HCT116 (cell line): ENCODE measurements around the gene CYP27A1. TPM values are rescaled to one million over a fixed set of nuclear protein-coding genes. Genes with fewer than 3 reads are reported as not detected.

Source experiments
- ATAC-seq: fragments of 200-7000 bp; cut with Tn5 transposase; 2 replicates; pipeline ENCODE4 v1.9.1; 2020; ENCODE audit warnings: mild to moderate bottlenecking, moderate library complexity
- BruUV-seq: library from RNA; stranded (reverse); fragments of 400-500 nt; replicated peaks from 2 replicates; lab custom pipeline; 2021; lab: Mats Ljungman, UMichigan
- CTCF ChIA-PET: fragments of 300-600 bp; sonication (Branson Sonifier 250); formaldehyde crosslinking; loops from one replicate; lab custom pipeline; 2021; ENCODE audit warnings: antibody characterized with exemption; lab: Charles Lee
- POLR2A ChIA-PET: fragments of 300-600, 350-600 bp; sonication (Branson Sonifier 250); formaldehyde crosslinking; loops from one replicate; lab custom pipeline; 2021; ENCODE audit warnings: antibody characterized with exemption; lab: Charles Lee
- RAD21 ChIA-PET, 2 experiments: fragments of 300-600 bp; sonication (Branson Sonifier 250); formaldehyde crosslinking; loops; one replicate each; lab custom pipeline; 2023; ENCODE audit warnings: low total read pairs in 2 of 2; ENCODE audit not compliant: uncharacterized antibody in 2 of 2, unreplicated experiment in 2 of 2, low non-redundant PET in 1 of 2; lab: Charles Lee
- DNase-seq: peaks from one replicate; pipeline ENCODE4 v3.0.0-alpha.2; 2010; ENCODE audit warnings: low read depth, low spot score
- H2AFZ ChIP-seq: fragments of 200-600 bp; shearing (Covaris generic), sonication (generic); 2 replicates; pipeline ENCODE4 v1.6.1; 2017; ENCODE audit warnings: low read depth, mixed run types, mixed read lengths, antibody characterized with exemption, low read length; ENCODE audit not compliant: poor library complexity, severe bottlenecking
- H3K27ac ChIP-seq: 2 replicates; pipeline ENCODE4 v1.5.1; 2012; ENCODE audit warnings: low read depth, low read length
- H3K27me3 ChIP-seq: fragments of 200-600 bp; sonication (generic); 2 replicates; pipeline ENCODE4 v1.6.1; 2016; ENCODE audit warnings: mixed run types, low read length, mixed read lengths; ENCODE audit not compliant: insufficient read depth
- H3K36me3 ChIP-seq, 2 experiments: fragments of 200-500 bp in 1 of 2; fragments of 200-600 bp in 1 of 2; sonication (Bioruptor generic) in 1 of 2; sonication (generic) in 1 of 2; 2 replicates each; pipeline versions ENCODE4 v1.5.1 to v1.6.1; 2014 to 2016; ENCODE audit warnings: low read length in 2 of 2, inconsistent platforms in 1 of 2, mixed read lengths in 1 of 2, mixed run types in 1 of 2; ENCODE audit not compliant: insufficient read depth in 2 of 2, control insufficient read depth in 1 of 2
- H3K4me1 ChIP-seq, 2 experiments: fragments of 200-600 bp in 1 of 2; sonication (generic) in 1 of 2; 2 replicates each; pipeline versions ENCODE4 v1.5.1 to v1.6.1; 2012 to 2017; ENCODE audit warnings: low read length in 2 of 2, inconsistent platforms in 1 of 2, mild to moderate bottlenecking in 1 of 2, mixed read lengths in 1 of 2, mixed run types in 1 of 2, moderate library complexity in 1 of 2; ENCODE audit not compliant: insufficient read depth in 2 of 2, control insufficient read depth in 1 of 2
- H3K4me2 ChIP-seq: fragments of 200-600 bp; sonication (generic); 2 replicates; pipeline ENCODE4 v1.6.1; 2017; ENCODE audit warnings: mixed run types, low read length, mixed read lengths
- H3K4me3 ChIP-seq, 2 experiments: fragments of 200-600 bp in 1 of 2; sonication (generic) in 1 of 2; replicated peaks in 1 of 2; 2 replicates each; pipeline ENCODE4 v1.5.1; 2011 to 2016; ENCODE audit warnings: low read length in 2 of 2, control low read depth in 1 of 2, low read depth in 1 of 2, mild to moderate bottlenecking in 1 of 2, mixed read lengths in 1 of 2, mixed run types in 1 of 2
- H3K79me2 ChIP-seq: fragments of 200-600 bp; sonication (generic); 2 replicates; pipeline ENCODE4 v1.6.1; 2017; ENCODE audit warnings: mild to moderate bottlenecking, mixed run types, low read length, moderate library complexity, mixed read lengths; ENCODE audit not compliant: insufficient read depth
- H3K9ac ChIP-seq: fragments of 200-600 bp; sonication (generic); 2 replicates; pipeline ENCODE4 v1.6.1; 2016; ENCODE audit warnings: low read length, mixed read lengths
- H3K9me2 ChIP-seq: fragments of 200-600 bp; sonication (generic), shearing (Covaris generic); 2 replicates; pipeline ENCODE4 v1.6.1; 2017; ENCODE audit warnings: mixed run types, mild to moderate bottlenecking, moderate library complexity; ENCODE audit not compliant: insufficient read depth
- H3K9me3 ChIP-seq, 2 experiments: fragments of 200-500 bp in 1 of 2; fragments of 200-600 bp in 1 of 2; sonication (Bioruptor generic) in 1 of 2; sonication (generic) in 1 of 2; 2 replicates each; pipeline ENCODE4 v1.6.1; 2014 to 2017; ENCODE audit warnings: low read length in 2 of 2, mixed read lengths in 2 of 2, inconsistent platforms in 1 of 2, low read depth in 1 of 2, mild to moderate bottlenecking in 1 of 2, mixed run types in 1 of 2, moderate library complexity in 1 of 2; ENCODE audit not compliant: control insufficient read depth in 1 of 2, insufficient read depth in 1 of 2
- H4K20me1 ChIP-seq: fragments of 200-600 bp; sonication (generic), shearing (Covaris generic); 2 replicates; pipeline ENCODE4 v1.6.1; 2017; ENCODE audit warnings: mixed run types, mild to moderate bottlenecking, moderate library complexity; ENCODE audit not compliant: insufficient read depth
- EGR1 ChIP-seq: IDR thresholded peaks from 2 replicates; pipeline ENCODE4 v1.6.1; 2012; ENCODE audit warnings: low read depth
- ELF1 ChIP-seq: IDR thresholded peaks from 2 replicates; pipeline ENCODE4 v1.6.1; 2012; ENCODE audit warnings: low read depth, borderline replicate concordance
- EZH2 ChIP-seq: fragments of 200-600 bp; sonication (generic); IDR thresholded peaks from 2 replicates; pipeline ENCODE4 v1.6.1; 2017; ENCODE audit warnings: antibody characterized with exemption, mixed run types
- EZH2phosphoT487 ChIP-seq: fragments of 200-600 bp; IDR thresholded peaks from 2 replicates; pipeline ENCODE4 v1.6.1; 2018; ENCODE audit warnings: antibody characterized with exemption, borderline replicate concordance
- FOSL1 ChIP-seq: IDR thresholded peaks from 2 replicates; pipeline ENCODE4 v1.6.1; 2012; ENCODE audit warnings: low read depth
- POLR2AphosphoS5 ChIP-seq: IDR thresholded peaks from 2 replicates; pipeline ENCODE4 v1.6.1; 2011; ENCODE audit warnings: mild to moderate bottlenecking, low read depth, low read length, moderate library complexity
- RAD21 ChIP-seq: IDR thresholded peaks from 2 replicates; pipeline ENCODE4 v1.6.1; 2012; ENCODE audit warnings: low read depth, mild to moderate bottlenecking
- REST ChIP-seq: IDR thresholded peaks from 2 replicates; pipeline ENCODE4 v1.6.1; 2012; ENCODE audit warnings: low read depth
- SP1 ChIP-seq: IDR thresholded peaks from 2 replicates; pipeline ENCODE4 v1.6.1; 2012; ENCODE audit warnings: low read depth
- SRF ChIP-seq: IDR thresholded peaks from 2 replicates; pipeline ENCODE4 v1.6.1; 2012; ENCODE audit warnings: low read depth
- YY1 ChIP-seq: IDR thresholded peaks from 2 replicates; pipeline ENCODE4 v1.6.1; 2011; ENCODE audit warnings: low read length, low read depth, moderate library complexity, mild to moderate bottlenecking; ENCODE audit not compliant: insufficient replicate concordance; ENCODE audit errors: extremely low read depth
- ZNF274 ChIP-seq: fragments of 200-500 bp; sonication (Bioruptor generic); IDR thresholded peaks from 2 replicates; pipeline ENCODE4 v1.6.1; 2014; ENCODE audit warnings: mild to moderate bottlenecking, low read depth, low read length, inconsistent platforms
- intact Hi-C: fragments of 100-400 bp; cut with micrococcal nuclease; formaldehyde crosslinking; loops from 2 replicates; pipeline ENCODE4 v1.10.0; 2022
- total RNA-seq: library from RNA; stranded (reverse); gene quantifications from one replicate; pipeline ENCODE4 v1.2.1, GENCODE V29; 2021; ENCODE audit not compliant: unreplicated experiment

Gene CYP27A1
- total RNA-seq, 1 experiment from 2014 or later, result 1.6 TPM

GRCh38 chr2:218837495-218837894, 55.5 kb downstream of the CYP27A1 start:
- POLR2A ChIA-PET, result no interaction called here
- no TSS peak for BruUV-seq
- H3K27me3 ChIP-seq, result no peaks in the 10 kb centered on the region
- TF ChIP-seq RAD21, result no peak
- TF ChIP-seq EZH2, result no peak
- TF ChIP-seq SP1, result no peak
- no peak for TF ChIP-seq ZNF274
- no peak for TF ChIP-seq FOSL1
- TF ChIP-seq ELF1, result no peak
- no peak for TF ChIP-seq POLR2AphosphoS5
- no peaks in the 10 kb centered on the region for H3K9me2 ChIP-seq
- intact Hi-C loops, result no loop called here
- RAD21 ChIA-PET, result no interaction called here
- ATAC-seq, result no peak
- DNase-seq, result no peak
- H3K27ac ChIP-seq, result no peak overlapping the region
- no peaks in the 10 kb centered on the region for H3K79me2 ChIP-seq
- H3K4me3 ChIP-seq, result no peak overlapping the region
- H3K36me3 ChIP-seq, result no peaks in the 10 kb centered on the region
- no peak overlapping the region for H3K9ac ChIP-seq
- no peak overlapping the region for H3K4me2 ChIP-seq
- H3K4me1 ChIP-seq, result peaks cover 22 to 38% of the 10 kb centered on the region in 2 experiments
- H2AFZ ChIP-seq, result no peak overlapping the region
- CTCF ChIA-PET, result no interaction called here
- H4K20me1 ChIP-seq, result no peaks in the 10 kb centered on the region
- H3K9me3 ChIP-seq, result no peaks in the 10 kb centered on the region

- ChIA-PET POLR2A (no interaction called here), CTCF (no interaction called here), RAD21 (no interaction called here)
- Histone ChIP-seq H3K4me2 (no peak overlapping the region), H3K9ac (no peak overlapping the region), H3K36me3 (no peaks in the 10 kb centered on the region), H2AFZ (no peak overlapping the region), H3K27me3 (no peaks in the 10 kb centered on the region), H3K4me1 (peaks cover 10 to 19% of the 10 kb centered on the region in 2 experiments), H3K9me3 (no peaks in the 10 kb centered on the region), H3K79me2 (no peaks in the 10 kb centered on the region), H3K27ac (no peak overlapping the region), H4K20me1 (no peaks in the 10 kb centered on the region), H3K4me3 (no peak overlapping the region), H3K9me2 (no peaks in the 10 kb centered on the region)
- ATAC-seq (no peak), DNase-seq (no peak)
- intact Hi-C loops, result no loop called here
- no peak for TF ChIP-seq EZH2phosphoT487
- TF ChIP-seq EGR1, result no peak
- no peak for TF ChIP-seq REST
- TF ChIP-seq YY1, result no peak
- no peak for TF ChIP-seq RAD21
- TF ChIP-seq SRF, result no peak
- no TSS peak for BruUV-seq
These were observed 57.5 kb downstream of the CYP27A1 start for GRCh38 chr2:218839430-218839829.
